ENCODE data around the gene SPTLC3.

SPTLC3 gene

DNA sequence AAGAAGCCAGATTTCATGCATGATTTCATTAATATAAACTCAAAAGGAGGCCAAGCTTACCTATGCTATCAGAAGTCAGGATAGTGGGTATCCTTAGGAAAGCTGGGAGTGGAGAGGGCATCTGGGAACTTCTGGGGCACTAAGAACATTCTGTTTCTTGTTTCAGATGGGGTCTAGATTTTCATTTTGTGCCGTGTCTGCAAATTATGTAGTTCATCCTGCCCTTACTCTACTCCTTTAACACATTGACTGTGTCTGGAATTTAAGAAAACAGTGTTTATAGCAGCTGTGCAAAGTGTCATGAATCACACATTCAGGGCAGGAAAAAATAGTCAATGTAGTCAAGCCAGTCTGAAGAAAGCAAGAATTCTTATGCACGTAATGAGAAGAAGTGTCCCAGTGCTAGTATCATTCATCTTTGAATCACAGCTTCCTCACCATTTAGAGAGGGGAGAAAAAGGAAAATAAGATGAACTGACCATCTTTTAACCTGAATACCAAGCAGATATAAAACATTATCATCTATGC is 11.6 kb upstream of the SPTLC3 start:
- TF ChIP-seq, protein P1, sequence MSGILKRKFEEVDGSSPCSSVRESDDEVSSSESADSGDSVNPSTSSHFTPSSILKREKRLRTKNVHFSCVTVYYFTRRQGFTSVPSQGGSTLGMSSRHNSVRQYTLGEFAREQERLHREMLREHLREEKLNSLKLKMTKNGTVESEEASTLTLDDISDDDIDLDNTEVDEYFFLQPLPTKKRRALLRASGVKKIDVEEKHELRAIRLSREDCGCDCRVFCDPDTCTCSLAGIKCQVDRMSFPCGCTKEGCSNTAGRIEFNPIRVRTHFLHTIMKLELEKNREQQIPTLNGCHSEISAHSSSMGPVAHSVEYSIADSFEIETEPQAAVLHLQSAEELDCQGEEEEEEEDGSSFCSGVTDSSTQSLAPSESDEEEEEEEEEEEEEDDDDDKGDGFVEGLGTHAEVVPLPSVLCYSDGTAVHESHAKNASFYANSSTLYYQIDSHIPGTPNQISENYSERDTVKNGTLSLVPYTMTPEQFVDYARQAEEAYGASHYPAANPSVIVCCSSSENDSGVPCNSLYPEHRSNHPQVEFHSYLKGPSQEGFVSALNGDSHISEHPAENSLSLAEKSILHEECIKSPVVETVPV (CRISPR knock-in tag; IDR thresholded peaks at IDR 0.05): no peak
- TF ChIP-seq BACH2 (CRISPR knock-in tag; IDR thresholded peaks at IDR 0.05; ENCODE audit: borderline replicate concordance): no peak
- TF ChIP-seq, protein P2, sequence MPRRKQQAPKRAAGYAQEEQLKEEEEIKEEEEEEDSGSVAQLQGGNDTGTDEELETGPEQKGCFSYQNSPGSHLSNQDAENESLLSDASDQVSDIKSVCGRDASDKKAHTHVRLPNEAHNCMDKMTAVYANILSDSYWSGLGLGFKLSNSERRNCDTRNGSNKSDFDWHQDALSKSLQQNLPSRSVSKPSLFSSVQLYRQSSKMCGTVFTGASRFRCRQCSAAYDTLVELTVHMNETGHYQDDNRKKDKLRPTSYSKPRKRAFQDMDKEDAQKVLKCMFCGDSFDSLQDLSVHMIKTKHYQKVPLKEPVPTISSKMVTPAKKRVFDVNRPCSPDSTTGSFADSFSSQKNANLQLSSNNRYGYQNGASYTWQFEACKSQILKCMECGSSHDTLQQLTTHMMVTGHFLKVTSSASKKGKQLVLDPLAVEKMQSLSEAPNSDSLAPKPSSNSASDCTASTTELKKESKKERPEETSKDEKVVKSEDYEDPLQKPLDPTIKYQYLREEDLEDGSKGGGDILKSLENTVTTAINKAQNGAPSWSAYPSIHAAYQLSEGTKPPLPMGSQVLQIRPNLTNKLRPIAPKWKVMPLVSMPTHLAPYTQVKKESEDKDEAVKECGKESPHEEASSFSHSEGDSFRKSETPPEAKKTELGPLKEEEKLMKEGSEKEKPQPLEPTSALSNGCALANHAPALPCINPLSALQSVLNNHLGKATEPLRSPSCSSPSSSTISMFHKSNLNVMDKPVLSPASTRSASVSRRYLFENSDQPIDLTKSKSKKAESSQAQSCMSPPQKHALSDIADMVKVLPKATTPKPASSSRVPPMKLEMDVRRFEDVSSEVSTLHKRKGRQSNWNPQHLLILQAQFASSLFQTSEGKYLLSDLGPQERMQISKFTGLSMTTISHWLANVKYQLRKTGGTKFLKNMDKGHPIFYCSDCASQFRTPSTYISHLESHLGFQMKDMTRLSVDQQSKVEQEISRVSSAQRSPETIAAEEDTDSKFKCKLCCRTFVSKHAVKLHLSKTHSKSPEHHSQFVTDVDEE (CRISPR knock-in tag; IDR thresholded peaks at IDR 0.05): no peak
- TF ChIP-seq, protein P3, sequence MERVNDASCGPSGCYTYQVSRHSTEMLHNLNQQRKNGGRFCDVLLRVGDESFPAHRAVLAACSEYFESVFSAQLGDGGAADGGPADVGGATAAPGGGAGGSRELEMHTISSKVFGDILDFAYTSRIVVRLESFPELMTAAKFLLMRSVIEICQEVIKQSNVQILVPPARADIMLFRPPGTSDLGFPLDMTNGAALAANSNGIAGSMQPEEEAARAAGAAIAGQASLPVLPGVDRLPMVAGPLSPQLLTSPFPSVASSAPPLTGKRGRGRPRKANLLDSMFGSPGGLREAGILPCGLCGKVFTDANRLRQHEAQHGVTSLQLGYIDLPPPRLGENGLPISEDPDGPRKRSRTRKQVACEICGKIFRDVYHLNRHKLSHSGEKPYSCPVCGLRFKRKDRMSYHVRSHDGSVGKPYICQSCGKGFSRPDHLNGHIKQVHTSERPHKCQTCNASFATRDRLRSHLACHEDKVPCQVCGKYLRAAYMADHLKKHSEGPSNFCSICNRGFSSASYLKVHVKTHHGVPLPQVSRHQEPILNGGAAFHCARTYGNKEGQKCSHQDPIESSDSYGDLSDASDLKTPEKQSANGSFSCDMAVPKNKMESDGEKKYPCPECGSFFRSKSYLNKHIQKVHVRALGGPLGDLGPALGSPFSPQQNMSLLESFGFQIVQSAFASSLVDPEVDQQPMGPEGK (CRISPR knock-in tag; IDR thresholded peaks at IDR 0.05; ENCODE audit: borderline replicate concordance): no peak
- no peak for TF ChIP-seq ZNF70 (CRISPR knock-in tag; IDR thresholded peaks at IDR 0.05)
- no peak for TF ChIP-seq ZFP3 (CRISPR knock-in tag; IDR thresholded peaks at IDR 0.05)
- no peak for TF ChIP-seq ZNF8 (CRISPR knock-in tag; IDR thresholded peaks at IDR 0.05)
- TF ChIP-seq RARB (CRISPR knock-in tag; IDR thresholded peaks at IDR 0.05): no peak
- no peak for TF ChIP-seq ARNTL (CRISPR knock-in tag; IDR thresholded peaks at IDR 0.05; ENCODE audit: borderline replicate concordance, low read depth)
- TF ChIP-seq, protein P4, sequence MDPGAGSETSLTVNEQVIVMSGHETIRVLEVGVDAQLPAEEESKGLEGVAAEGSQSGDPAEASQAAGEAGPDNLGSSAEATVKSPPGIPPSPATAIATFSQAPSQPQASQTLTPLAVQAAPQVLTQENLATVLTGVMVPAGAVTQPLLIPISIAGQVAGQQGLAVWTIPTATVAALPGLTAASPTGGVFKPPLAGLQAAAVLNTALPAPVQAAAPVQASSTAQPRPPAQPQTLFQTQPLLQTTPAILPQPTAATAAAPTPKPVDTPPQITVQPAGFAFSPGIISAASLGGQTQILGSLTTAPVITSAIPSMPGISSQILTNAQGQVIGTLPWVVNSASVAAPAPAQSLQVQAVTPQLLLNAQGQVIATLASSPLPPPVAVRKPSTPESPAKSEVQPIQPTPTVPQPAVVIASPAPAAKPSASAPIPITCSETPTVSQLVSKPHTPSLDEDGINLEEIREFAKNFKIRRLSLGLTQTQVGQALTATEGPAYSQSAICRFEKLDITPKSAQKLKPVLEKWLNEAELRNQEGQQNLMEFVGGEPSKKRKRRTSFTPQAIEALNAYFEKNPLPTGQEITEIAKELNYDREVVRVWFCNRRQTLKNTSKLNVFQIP (CRISPR knock-in tag; IDR thresholded peaks at IDR 0.05; ENCODE audit: borderline replicate concordance, low read depth): no peak
- TF ChIP-seq OSR1 (CRISPR knock-in tag; IDR thresholded peaks at IDR 0.05): no peak
- ATAC-seq: no peak

DNA sequence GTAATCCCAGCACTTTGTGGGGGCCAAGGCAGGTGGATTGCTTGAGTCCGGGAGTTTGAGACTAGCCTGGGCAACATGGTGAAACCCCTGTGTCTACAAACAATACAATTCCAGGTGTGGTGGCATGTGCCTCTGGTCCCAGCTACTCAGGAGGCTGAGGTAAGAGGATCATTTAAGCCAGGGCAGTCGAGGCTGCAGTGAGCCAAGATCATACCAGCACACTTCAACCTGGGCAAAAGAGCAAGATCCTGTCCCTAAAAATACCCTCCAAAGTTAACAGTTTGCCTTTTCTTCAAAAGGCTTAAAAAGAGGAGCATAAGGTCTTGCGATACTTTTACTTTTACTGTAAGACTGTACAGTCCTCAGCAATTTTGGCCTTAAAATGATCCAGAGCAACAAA is 10.7 kb upstream of the SPTLC3 start:
- ATAC-seq: no peak
- TF ChIP-seq SNAI2 (CRISPR knock-in tag; IDR thresholded peaks at IDR 0.05): no peak
- TF ChIP-seq, protein P5, sequence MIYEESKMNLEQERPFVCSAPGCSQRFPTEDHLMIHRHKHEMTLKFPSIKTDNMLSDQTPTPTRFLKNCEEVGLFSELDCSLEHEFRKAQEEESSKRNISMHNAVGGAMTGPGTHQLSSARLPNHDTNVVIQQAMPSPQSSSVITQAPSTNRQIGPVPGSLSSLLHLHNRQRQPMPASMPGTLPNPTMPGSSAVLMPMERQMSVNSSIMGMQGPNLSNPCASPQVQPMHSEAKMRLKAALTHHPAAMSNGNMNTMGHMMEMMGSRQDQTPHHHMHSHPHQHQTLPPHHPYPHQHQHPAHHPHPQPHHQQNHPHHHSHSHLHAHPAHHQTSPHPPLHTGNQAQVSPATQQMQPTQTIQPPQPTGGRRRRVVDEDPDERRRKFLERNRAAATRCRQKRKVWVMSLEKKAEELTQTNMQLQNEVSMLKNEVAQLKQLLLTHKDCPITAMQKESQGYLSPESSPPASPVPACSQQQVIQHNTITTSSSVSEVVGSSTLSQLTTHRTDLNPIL (CRISPR knock-in tag; IDR thresholded peaks at IDR 0.05; ENCODE audit: low read depth): no peak
- no peak for TF ChIP-seq ZC3H10 (CRISPR knock-in tag; IDR thresholded peaks at IDR 0.05)

DNA sequence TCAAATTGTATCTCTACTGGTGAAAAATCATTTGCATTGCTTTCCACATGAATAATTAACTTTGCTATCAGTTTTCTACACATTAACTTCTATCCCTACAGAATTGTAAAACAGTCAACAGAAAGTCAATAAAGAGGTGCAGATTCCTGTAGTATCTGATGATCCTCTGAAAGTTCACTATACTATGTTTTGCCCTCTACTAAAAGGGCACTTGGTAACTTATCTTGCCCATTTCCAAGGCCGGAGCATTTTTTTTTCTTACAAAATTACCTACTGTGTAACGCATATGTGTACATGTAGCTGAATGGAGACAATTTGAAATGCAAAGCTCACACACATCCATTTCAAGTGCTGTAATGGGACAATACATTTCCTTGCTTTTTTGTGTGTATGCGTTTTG is 9.6 kb upstream of the SPTLC3 start:
- TF ChIP-seq ZNF70 (CRISPR knock-in tag; IDR thresholded peaks at IDR 0.05) (no peak), ZNF8 (CRISPR knock-in tag; IDR thresholded peaks at IDR 0.05) (no peak), BACH2 (CRISPR knock-in tag; IDR thresholded peaks at IDR 0.05; ENCODE audit: borderline replicate concordance) (no peak), ZNF565 (CRISPR knock-in tag; conservative IDR thresholded peaks at IDR 0.05; ENCODE audit: low read depth) (no peak), OSR1 (CRISPR knock-in tag; IDR thresholded peaks at IDR 0.05) (no peak), ZFP30 (CRISPR knock-in tag; IDR thresholded peaks at IDR 0.05) (no peak), SNAI2 (CRISPR knock-in tag; IDR thresholded peaks at IDR 0.05) (no peak), ESRRG (CRISPR knock-in tag; IDR thresholded peaks at IDR 0.05) (no peak)

DNA sequence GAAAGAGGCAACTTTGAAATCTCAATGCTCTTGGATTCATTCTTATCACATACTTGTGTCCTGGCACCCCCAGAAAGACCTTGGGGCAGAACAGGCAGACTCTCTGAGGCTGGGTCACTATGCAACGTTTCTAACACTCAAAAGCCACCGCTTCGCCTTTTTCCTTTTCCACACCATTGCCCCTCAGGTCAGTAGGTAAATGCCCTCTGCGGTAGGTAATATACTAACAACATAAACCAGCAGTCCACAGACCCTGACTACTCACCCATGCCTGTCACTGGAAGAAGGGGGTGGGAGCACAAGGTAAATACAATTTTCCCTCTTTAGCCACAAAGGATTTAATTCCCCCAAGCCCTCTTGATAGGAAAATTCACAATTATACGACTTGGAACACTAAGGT is 6.5 kb upstream of the SPTLC3 start:
- ATAC-seq: no peak
- TF ChIP-seq TCF4 (CRISPR knock-in tag; IDR thresholded peaks at IDR 0.05; ENCODE audit: borderline replicate concordance) (no peak), SNAI2 (CRISPR knock-in tag; IDR thresholded peaks at IDR 0.05) (no peak), PPARA (CRISPR knock-in tag; IDR thresholded peaks at IDR 0.05; ENCODE audit: borderline replicate concordance) (no peak), RARB (CRISPR knock-in tag; IDR thresholded peaks at IDR 0.05) (no peak), ZC3H10 (CRISPR knock-in tag; IDR thresholded peaks at IDR 0.05) (no peak), ZFP30 (CRISPR knock-in tag; IDR thresholded peaks at IDR 0.05) (no peak)
- TF ChIP-seq, protein P1 (CRISPR knock-in tag; IDR thresholded peaks at IDR 0.05): no peak

More for the DNA sequence above, 9.6 kb upstream of the SPTLC3 start:
- ATAC-seq: no peak

Data from SK-N-SH treated with all-trans-retinoic acid at 6 μM for 48 hours (cell line).